Astrocyte (in vitro differentiated cells and primary cell): ENCODE results near the gene H1-8. TPM values are rescaled to one million over a fixed set of nuclear protein-coding genes. Genes with fewer than 3 reads are reported as not detected.

ENCODE experiments used
- total RNA-seq: library from RNA; stranded (reverse); gene quantifications from 2 replicates; pipeline ENCODE4 v1.2.1, GENCODE V29; 2021

The H1-8 gene
- total RNA-seq, 1 donor from 2014 or later: not detected

Other genes starting within 250 kb of the H1-8 start
- gene EFCAB12, start 114.5 kb upstream of the H1-8 start, total RNA-seq: 0.14 and 0.26 TPM in 2 replicates
- 22.3 and 22.8 TPM in 2 replicates for gene MBD4, start 103.2 kb upstream of the H1-8 start, total RNA-seq
- 17.7 and 19.9 TPM in 2 replicates for gene IFT122, start 103.0 kb upstream of the H1-8 start, total RNA-seq
- not detected in 2 replicates for gene RHO, start 14.5 kb upstream of the H1-8 start, total RNA-seq
- gene PLXND1, start 63.5 kb downstream of the H1-8 start, total RNA-seq: 184 and 188 TPM in 2 replicates